Measurements from ENCODE around the gene IKZF1.
"Not testable (repeated sequence)": the region's sequence is repeated elsewhere in the genome, so short reads cannot be mapped to it uniquely, and the experiment has no call there.

Gene IKZF1

GRCh38 chr7:50335230-50335794 is 30.8 kb downstream of the IKZF1 start:
- DNase-seq: no peak

GRCh38 chr7:50335795-50336754 is 31.6 kb downstream of the IKZF1 start:
- DNase-seq: no peak

GRCh38 chr7:50336894-50337703 is 32.6 kb downstream of the IKZF1 start:
- no peak for DNase-seq

- DNase-seq: not testable (repeated sequence)
Observed at GRCh38 chr7:50339472-50339871, 35.0 kb downstream of the IKZF1 start.

GRCh38 chr7:50339990-50340500 is 35.5 kb downstream of the IKZF1 start:
- DNase-seq: no peak

- no peak for DNase-seq
Observed at GRCh38 chr7:50341724-50342123, 37.2 kb downstream of the IKZF1 start.

GRCh38 chr7:50342616-50343114 is 38.1 kb downstream of the IKZF1 start:
- DNase-seq: no peak

GRCh38 chr7:50346545-50347497 is 42.3 kb downstream of the IKZF1 start:
- DNase-seq: no peak

- no peak for DNase-seq
Observed at GRCh38 chr7:50347693-50348092, 43.2 kb downstream of the IKZF1 start.

GRCh38 chr7:50348469-50349162 is 44.1 kb downstream of the IKZF1 start:
- no peak for DNase-seq

- no peak for DNase-seq
Observed at GRCh38 chr7:50349399-50349798, 44.9 kb downstream of the IKZF1 start.

GRCh38 chr7:50349963-50350944 is 45.7 kb downstream of the IKZF1 start:
- no peak for DNase-seq

GRCh38 chr7:50351267-50351666 is 46.8 kb downstream of the IKZF1 start:
- no peak for DNase-seq

- DNase-seq: no peak
Observed at GRCh38 chr7:50352282-50352681, 47.8 kb downstream of the IKZF1 start.

- no peak for DNase-seq
Observed at GRCh38 chr7:50352751-50353150, 48.2 kb downstream of the IKZF1 start.

GRCh38 chr7:50353201-50353600 is 48.7 kb downstream of the IKZF1 start:
- DNase-seq: no peak

GRCh38 chr7:50353894-50354595 is 49.5 kb downstream of the IKZF1 start:
- no peak for DNase-seq

- DNase-seq: no peak
Observed at GRCh38 chr7:50355817-50356178, 51.3 kb downstream of the IKZF1 start.

- DNase-seq: no peak
Observed at GRCh38 chr7:50356212-50356944, 51.9 kb downstream of the IKZF1 start.
